Osteocyte (in vitro differentiated cells): ENCODE results near the gene IPMK. TPM values are rescaled to one million over a fixed set of nuclear protein-coding genes. Genes with fewer than 3 reads are reported as not detected.
A peak's percentile ranks its signal among the peaks of the same experiment; 100 is the strongest.

ENCODE experiments used
- DNase-seq: peaks from one replicate; pipeline ENCODE4 v3.0.0; 2021; ENCODE audit warnings: mixed read lengths; ENCODE audit not compliant: unreplicated experiment; ENCODE audit errors: extremely low spot score
- H3K27ac Mint-ChIP-seq: one replicate; pipeline ENCODE4 v1.8.0; 2021; ENCODE audit warnings: mild to moderate bottlenecking, mixed read lengths; ENCODE audit not compliant: unreplicated experiment
- H3K27me3 Mint-ChIP-seq: one replicate; pipeline ENCODE4 v1.8.0; 2021; ENCODE audit warnings: mixed read lengths; ENCODE audit not compliant: unreplicated experiment
- H3K36me3 Mint-ChIP-seq: one replicate; pipeline ENCODE4 v1.8.0; 2021; ENCODE audit warnings: mixed read lengths; ENCODE audit not compliant: unreplicated experiment
- H3K4me1 Mint-ChIP-seq: one replicate; pipeline ENCODE4 v1.8.0; 2021; ENCODE audit warnings: mixed read lengths; ENCODE audit not compliant: unreplicated experiment
- H3K4me3 Mint-ChIP-seq: one replicate; pipeline ENCODE4 v1.8.0; 2021; ENCODE audit warnings: mild to moderate bottlenecking, moderate library complexity, mixed read lengths; ENCODE audit not compliant: unreplicated experiment
- H3K9me3 Mint-ChIP-seq: one replicate; pipeline ENCODE4 v1.8.0; 2021; ENCODE audit warnings: mixed read lengths; ENCODE audit not compliant: unreplicated experiment
- CTCF ChIP-seq: fragments of 200-600 bp; sonication (generic); IDR thresholded peaks from 2 replicates; pipeline ENCODE4 v1.5.0; 2021; ENCODE audit warnings: antibody characterized with exemption, mild to moderate bottlenecking, moderate library complexity
- total RNA-seq: library from RNA; stranded (reverse); gene quantifications from 2 replicates; pipeline ENCODE4 v1.2.1, GENCODE V29; 2021

IPMK gene
- total RNA-seq, 1 donor from 2014 or later: 5.9 TPM

DNA sequence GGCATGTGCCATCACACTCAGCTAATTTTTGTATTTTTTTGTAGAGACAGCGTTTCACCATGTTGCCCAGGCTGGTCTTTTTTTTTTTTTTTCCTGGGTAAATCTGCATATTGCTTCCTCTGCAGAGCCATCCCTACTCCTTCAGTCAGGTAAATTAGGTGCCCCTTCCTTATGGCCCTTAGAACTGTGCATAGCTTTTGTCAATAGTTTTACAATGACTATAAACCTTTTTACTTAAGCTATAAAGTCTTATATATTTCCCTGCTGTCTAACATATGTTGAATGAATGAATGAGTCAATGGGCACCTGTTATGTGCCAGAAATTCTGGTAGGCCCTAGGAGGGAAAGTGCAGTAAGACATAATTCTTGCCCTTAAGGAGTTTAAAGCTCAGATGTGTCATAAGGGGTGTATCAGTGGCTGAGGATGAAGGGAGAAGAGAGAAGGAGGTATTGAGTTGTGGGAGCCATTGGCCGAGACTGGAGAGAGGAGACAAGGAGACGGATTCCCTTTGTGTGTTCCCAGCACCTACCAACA lies 36.5 kb upstream of the IPMK start:
- no peak for TF ChIP-seq CTCF
- H3K27me3 Mint-ChIP-seq: peaks cover 63% of the 10 kb centered on the region
- DNase-seq: no peak
- no peaks in the 10 kb centered on the region for H3K9me3 Mint-ChIP-seq
- H3K4me3 Mint-ChIP-seq: no peak overlapping the region
- H3K4me1 Mint-ChIP-seq: peaks cover 2% of the 10 kb centered on the region
- H3K36me3 Mint-ChIP-seq: no peaks in the 10 kb centered on the region
- no peak overlapping the region for H3K27ac Mint-ChIP-seq

DNA sequence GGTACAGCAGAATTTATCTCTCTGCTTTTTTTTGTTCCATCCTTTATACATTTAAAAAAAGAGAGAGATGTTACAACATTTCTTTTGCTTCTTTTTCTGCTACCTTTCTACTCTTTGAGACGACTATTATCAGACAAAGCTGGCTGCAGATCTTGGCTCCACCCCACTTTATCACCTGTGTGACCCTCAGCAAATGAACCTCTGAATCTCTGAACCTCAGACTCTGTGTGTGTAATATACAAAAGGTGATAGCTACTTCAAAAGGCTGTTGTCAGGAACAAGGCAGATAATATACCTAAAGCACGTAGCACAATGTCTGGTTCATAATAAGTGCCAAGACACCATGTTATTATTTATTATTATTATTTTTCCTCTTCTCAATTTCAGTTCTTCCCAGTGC lies 34.6 kb upstream of the IPMK start:
- Mint-ChIP-seq H3K36me3 (no peaks in the 10 kb centered on the region), H3K9me3 (no peaks in the 10 kb centered on the region), H3K4me1 (peaks cover 2% of the 10 kb centered on the region), H3K4me3 (no peak overlapping the region), H3K27me3 (peaks cover 51% of the 10 kb centered on the region), H3K27ac (no peak overlapping the region)
- no peak for TF ChIP-seq CTCF
- no peak for DNase-seq

- no peak for TF ChIP-seq CTCF
- no peaks in the 10 kb centered on the region for H3K4me1 Mint-ChIP-seq
- no peak overlapping the region for H3K4me3 Mint-ChIP-seq
- H3K27ac Mint-ChIP-seq: no peak overlapping the region
- no peaks in the 10 kb centered on the region for H3K36me3 Mint-ChIP-seq
- peaks cover 36% of the 10 kb centered on the region for H3K27me3 Mint-ChIP-seq
- H3K9me3 Mint-ChIP-seq: no peaks in the 10 kb centered on the region
- no peak for DNase-seq
Measured at GRCh38 chr10:58300676-58301075, 33.0 kb upstream of the IPMK start.

- no peaks in the 10 kb centered on the region for H3K4me1 Mint-ChIP-seq
- DNase-seq: no peak
Measured at GRCh38 chr10:58299580-58299979, 31.9 kb upstream of the IPMK start.

GRCh38 chr10:58293989-58294388 lies 26.3 kb upstream of the IPMK start:
- Mint-ChIP-seq H3K4me1 (peaks cover 4% of the 10 kb centered on the region), H3K27ac (no peak overlapping the region), H3K9me3 (no peaks in the 10 kb centered on the region)

More at GRCh38 chr10:58299580-58299979, 31.9 kb upstream of the IPMK start:
- TF ChIP-seq CTCF: peak; percentile 83
- no peak overlapping the region for H3K27ac Mint-ChIP-seq
- H3K36me3 Mint-ChIP-seq: no peaks in the 10 kb centered on the region
- H3K4me3 Mint-ChIP-seq: no peak overlapping the region
- H3K27me3 Mint-ChIP-seq: peaks cover 35% of the 10 kb centered on the region
- H3K9me3 Mint-ChIP-seq: no peaks in the 10 kb centered on the region

More at GRCh38 chr10:58293989-58294388, 26.3 kb upstream of the IPMK start:
- TF ChIP-seq CTCF: no peak
- no peaks in the 10 kb centered on the region for H3K36me3 Mint-ChIP-seq
- DNase-seq: no peak
- no peak overlapping the region for H3K4me3 Mint-ChIP-seq
- H3K27me3 Mint-ChIP-seq: no peaks in the 10 kb centered on the region
